Germinal center (tissue), 1 donor: ENCODE data around the gene GRIA4.

ENCODE experiments used
- DNase-seq: peaks from one replicate; pipeline ENCODE4 v3.0.0; 2012; ENCODE audit warnings: mixed read lengths, low spot score

GRIA4 gene

GRCh38 chr11:105918600-105918999 lies 308.7 kb downstream of the GRIA4 start:
- no peak for DNase-seq

GRCh38 chr11:105923252-105923651 lies 313.4 kb downstream of the GRIA4 start:
- DNase-seq, result no peak

- DNase-seq, result no peak
Measured at GRCh38 chr11:105923807-105924206, 313.9 kb downstream of the GRIA4 start.

GRCh38 chr11:105929084-105929955 lies 319.4 kb downstream of the GRIA4 start:
- DNase-seq, result no peak

GRCh38 chr11:105933695-105934094 lies 323.8 kb downstream of the GRIA4 start:
- no peak for DNase-seq

- DNase-seq, result no peak
Measured at GRCh38 chr11:105935791-105936190, 325.9 kb downstream of the GRIA4 start.

- DNase-seq, result no peak
Measured at GRCh38 chr11:105937331-105937730, 327.5 kb downstream of the GRIA4 start.

- DNase-seq, result no peak
Measured at GRCh38 chr11:105937738-105938137, 327.9 kb downstream of the GRIA4 start.

GRCh38 chr11:105942921-105943320 lies 333.0 kb downstream of the GRIA4 start:
- DNase-seq, result no peak

GRCh38 chr11:105948918-105949590 lies 339.2 kb downstream of the GRIA4 start:
- no peak for DNase-seq

- DNase-seq, result no peak
Measured at GRCh38 chr11:105953886-105954285, 344.0 kb downstream of the GRIA4 start.

- DNase-seq, result no peak
Measured at GRCh38 chr11:105960252-105961245, 350.7 kb downstream of the GRIA4 start.

- DNase-seq, result no peak
Measured at GRCh38 chr11:105968021-105968697, 358.3 kb downstream of the GRIA4 start.

- no peak for DNase-seq
Measured at GRCh38 chr11:105969756-105970155, 359.9 kb downstream of the GRIA4 start.

- DNase-seq, result no peak
Measured at GRCh38 chr11:105975128-105975527, 365.3 kb downstream of the GRIA4 start.

GRCh38 chr11:105979997-105980703 lies 370.3 kb downstream of the GRIA4 start:
- DNase-seq, result no peak

- no peak for DNase-seq
Measured at GRCh38 chr11:105986554-105986953, 376.7 kb downstream of the GRIA4 start.

GRCh38 chr11:105988197-105988596 lies 378.3 kb downstream of the GRIA4 start:
- no peak for DNase-seq

GRCh38 chr11:105989124-105989523 lies 379.3 kb downstream of the GRIA4 start:
- DNase-seq, result no peak

- DNase-seq, result no peak
Measured at GRCh38 chr11:105991888-105992287, 382.0 kb downstream of the GRIA4 start.
